ENCODE data around the gene DIRAS2. TPM values are rescaled to one million over a fixed set of nuclear protein-coding genes. Genes with fewer than 3 reads are reported as not detected.

Gene DIRAS2
- polyA plus RNA-seq, 2 of the 4 experiments (the other 2 are of a cell fraction): 0.08 to 0.12 TPM

DNA sequence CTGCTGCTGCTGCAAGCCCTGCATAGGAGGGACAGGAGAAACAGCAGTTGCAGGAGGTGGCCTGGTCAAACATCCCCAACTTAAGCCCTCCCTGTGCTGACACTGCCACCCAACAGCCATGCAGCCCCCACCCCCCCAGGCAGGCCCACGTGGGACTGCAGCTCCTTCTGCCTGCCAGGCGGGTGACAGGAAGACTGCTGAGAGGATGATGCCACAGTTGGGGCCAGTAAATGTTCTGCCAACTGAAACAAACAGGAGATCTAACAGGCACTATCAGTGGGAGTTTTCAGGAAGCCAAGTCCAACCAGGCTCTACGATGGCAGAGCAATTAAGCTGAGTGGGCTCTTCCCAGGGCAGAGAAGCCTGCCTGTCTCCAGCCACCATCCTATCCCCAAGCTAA lies 31.1 kb downstream of the DIRAS2 start (continued):
- TF ChIP-seq, protein P1, sequence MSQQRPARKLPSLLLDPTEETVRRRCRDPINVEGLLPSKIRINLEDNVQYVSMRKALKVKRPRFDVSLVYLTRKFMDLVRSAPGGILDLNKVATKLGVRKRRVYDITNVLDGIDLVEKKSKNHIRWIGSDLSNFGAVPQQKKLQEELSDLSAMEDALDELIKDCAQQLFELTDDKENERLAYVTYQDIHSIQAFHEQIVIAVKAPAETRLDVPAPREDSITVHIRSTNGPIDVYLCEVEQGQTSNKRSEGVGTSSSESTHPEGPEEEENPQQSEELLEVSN (IDR thresholded peaks at IDR 0.05; ENCODE audit: borderline replicate concordance, low read depth): no peak
- TF ChIP-seq SMC3 (IDR thresholded peaks at IDR 0.05) (no peak), RNF2 (IDR thresholded peaks at IDR 0.05; ENCODE audit: borderline replicate concordance, low read depth) (no peak), FOXS1 (CRISPR knock-in tag; IDR thresholded peaks at IDR 0.05) (no peak), JUNB (IDR thresholded peaks at IDR 0.05) (no peak), EHMT2 (IDR thresholded peaks at IDR 0.05; ENCODE audit: low read depth) (no peak), POLR2AphosphoS2 (conservative IDR thresholded peaks at IDR 0.05; ENCODE audit: low read length) (no peak), RCOR1 (IDR thresholded peaks at IDR 0.05; ENCODE audit: low read depth, low read length) (no peak)
- TF ChIP-seq, protein P2, sequence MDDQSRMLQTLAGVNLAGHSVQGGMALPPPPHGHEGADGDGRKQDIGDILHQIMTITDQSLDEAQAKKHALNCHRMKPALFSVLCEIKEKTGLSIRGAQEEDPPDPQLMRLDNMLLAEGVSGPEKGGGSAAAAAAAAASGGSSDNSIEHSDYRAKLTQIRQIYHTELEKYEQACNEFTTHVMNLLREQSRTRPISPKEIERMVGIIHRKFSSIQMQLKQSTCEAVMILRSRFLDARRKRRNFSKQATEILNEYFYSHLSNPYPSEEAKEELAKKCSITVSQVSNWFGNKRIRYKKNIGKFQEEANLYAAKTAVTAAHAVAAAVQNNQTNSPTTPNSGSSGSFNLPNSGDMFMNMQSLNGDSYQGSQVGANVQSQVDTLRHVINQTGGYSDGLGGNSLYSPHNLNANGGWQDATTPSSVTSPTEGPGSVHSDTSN (IDR thresholded peaks at IDR 0.05): no peak

DNA sequence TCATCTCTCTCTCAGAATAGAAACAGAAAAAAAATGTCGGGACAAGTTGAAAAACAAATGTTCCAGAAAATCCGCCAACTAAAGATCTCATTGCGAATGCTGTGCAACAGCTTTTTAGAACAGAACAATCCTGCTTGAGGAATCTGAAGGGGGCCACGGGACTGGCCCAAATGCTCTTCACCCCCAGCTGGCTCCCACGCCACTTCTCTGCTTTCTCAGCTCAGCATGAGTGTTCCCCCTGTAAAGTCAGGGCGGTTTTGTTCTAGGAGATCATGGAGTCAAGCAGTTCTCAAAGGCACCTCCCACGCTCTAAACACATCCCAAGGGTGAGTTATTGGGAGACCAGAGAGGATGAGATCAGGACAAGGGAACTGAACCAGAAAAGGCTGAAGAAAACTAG lies 31.5 kb downstream of the DIRAS2 start:
- 48% methylated on average over 7 of the region's 7 CpGs for WGBS (ENCODE audit: missing lambda C conversion rate)
- no peak for ATAC-seq
- no peak for TF ChIP-seq HOXB5 (CRISPR knock-in tag; IDR thresholded peaks at IDR 0.05)
- no peak for TF ChIP-seq SMC3 (IDR thresholded peaks at IDR 0.05)
- TF ChIP-seq, protein P3, sequence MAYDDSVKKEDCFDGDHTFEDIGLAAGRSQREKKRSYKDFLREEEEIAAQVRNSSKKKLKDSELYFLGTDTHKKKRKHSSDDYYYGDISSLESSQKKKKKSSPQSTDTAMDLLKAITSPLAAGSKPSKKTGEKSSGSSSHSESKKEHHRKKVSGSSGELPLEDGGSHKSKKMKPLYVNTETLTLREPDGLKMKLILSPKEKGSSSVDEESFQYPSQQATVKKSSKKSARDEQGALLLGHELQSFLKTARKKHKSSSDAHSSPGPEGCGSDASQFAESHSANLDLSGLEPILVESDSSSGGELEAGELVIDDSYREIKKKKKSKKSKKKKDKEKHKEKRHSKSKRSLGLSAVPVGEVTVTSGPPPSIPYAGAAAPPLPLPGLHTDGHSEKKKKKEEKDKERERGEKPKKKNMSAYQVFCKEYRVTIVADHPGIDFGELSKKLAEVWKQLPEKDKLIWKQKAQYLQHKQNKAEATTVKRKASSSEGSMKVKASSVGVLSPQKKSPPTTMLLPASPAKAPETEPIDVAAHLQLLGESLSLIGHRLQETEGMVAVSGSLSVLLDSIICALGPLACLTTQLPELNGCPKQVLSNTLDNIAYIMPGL (CRISPR knock-in tag; IDR thresholded peaks at IDR 0.05; ENCODE audit: borderline replicate concordance): no peak
- TF ChIP-seq, protein P1 (IDR thresholded peaks at IDR 0.05; ENCODE audit: borderline replicate concordance, low read depth): no peak
- TF ChIP-seq RAD21 (conservative IDR thresholded peaks at IDR 0.05 in 1 of 2, IDR thresholded peaks at IDR 0.05 in 1 of 2): no peak
- TF ChIP-seq EHF (CRISPR knock-in tag; IDR thresholded peaks at IDR 0.05): no peak
- TF ChIP-seq, protein P4, sequence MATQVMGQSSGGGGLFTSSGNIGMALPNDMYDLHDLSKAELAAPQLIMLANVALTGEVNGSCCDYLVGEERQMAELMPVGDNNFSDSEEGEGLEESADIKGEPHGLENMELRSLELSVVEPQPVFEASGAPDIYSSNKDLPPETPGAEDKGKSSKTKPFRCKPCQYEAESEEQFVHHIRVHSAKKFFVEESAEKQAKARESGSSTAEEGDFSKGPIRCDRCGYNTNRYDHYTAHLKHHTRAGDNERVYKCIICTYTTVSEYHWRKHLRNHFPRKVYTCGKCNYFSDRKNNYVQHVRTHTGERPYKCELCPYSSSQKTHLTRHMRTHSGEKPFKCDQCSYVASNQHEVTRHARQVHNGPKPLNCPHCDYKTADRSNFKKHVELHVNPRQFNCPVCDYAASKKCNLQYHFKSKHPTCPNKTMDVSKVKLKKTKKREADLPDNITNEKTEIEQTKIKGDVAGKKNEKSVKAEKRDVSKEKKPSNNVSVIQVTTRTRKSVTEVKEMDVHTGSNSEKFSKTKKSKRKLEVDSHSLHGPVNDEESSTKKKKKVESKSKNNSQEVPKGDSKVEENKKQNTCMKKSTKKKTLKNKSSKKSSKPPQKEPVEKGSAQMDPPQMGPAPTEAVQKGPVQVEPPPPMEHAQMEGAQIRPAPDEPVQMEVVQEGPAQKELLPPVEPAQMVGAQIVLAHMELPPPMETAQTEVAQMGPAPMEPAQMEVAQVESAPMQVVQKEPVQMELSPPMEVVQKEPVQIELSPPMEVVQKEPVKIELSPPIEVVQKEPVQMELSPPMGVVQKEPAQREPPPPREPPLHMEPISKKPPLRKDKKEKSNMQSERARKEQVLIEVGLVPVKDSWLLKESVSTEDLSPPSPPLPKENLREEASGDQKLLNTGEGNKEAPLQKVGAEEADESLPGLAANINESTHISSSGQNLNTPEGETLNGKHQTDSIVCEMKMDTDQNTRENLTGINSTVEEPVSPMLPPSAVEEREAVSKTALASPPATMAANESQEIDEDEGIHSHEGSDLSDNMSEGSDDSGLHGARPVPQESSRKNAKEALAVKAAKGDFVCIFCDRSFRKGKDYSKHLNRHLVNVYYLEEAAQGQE (IDR thresholded peaks at IDR 0.05): no peak
- TF ChIP-seq RARB (CRISPR knock-in tag; IDR thresholded peaks at IDR 0.05): no peak
- TF ChIP-seq NPAS2 (CRISPR knock-in tag; IDR thresholded peaks at IDR 0.05; ENCODE audit: borderline replicate concordance): no peak
- TF ChIP-seq JUNB (IDR thresholded peaks at IDR 0.05): no peak
- no peak for TF ChIP-seq TP53 (CRISPR knock-in tag; IDR thresholded peaks at IDR 0.05)
- TF ChIP-seq CHD4 (IDR thresholded peaks at IDR 0.05; ENCODE audit: borderline replicate concordance): no peak
- TF ChIP-seq EP300 (IDR thresholded peaks at IDR 0.05): no peak
- no peak for TF ChIP-seq KDM5A (IDR thresholded peaks at IDR 0.05)
- Histone ChIP-seq H3K27ac (no peak overlapping the region), H3K4me1 (no peaks in the 10 kb centered on the region), H3K4me3 (no peak overlapping the region), H3K4me2 (no peak overlapping the region), H3K9me3 (no peaks in the 10 kb centered on the region)
- ChIA-PET CTCF (no interaction called here), POLR2A (no interaction called here)
- DNase-seq (ENCODE audit: low read depth in 1 of 2, low spot score in 1 of 2): no peak
- FAIRE-seq: no peak

Data from A549 (cell line).